HEK293 (cell line): ENCODE data around the gene PGC.

ENCODE experiments used
- CTCF ChIA-PET: fragments of 350-600 bp; formaldehyde crosslinking; extraction: SDS; loops from one replicate; lab custom pipeline; 2021; ENCODE audit warnings: antibody characterized with exemption; lab: Yijun Ruan, JAX
- POLR2A ChIA-PET: fragments of 300-600 bp; formaldehyde crosslinking; extraction: SDS; loops from one replicate; lab custom pipeline; 2020; ENCODE audit warnings: antibody characterized with exemption, inconsistent platforms; lab: Yijun Ruan, JAX
- H3K27ac ChIP-seq: fragments of 200-500 bp; sonication (Bioruptor generic); 2 replicates; pipeline ENCODE4 v1.5.1; 2014; ENCODE audit warnings: low read depth, low read length, control low read depth, inconsistent platforms; ENCODE audit errors: extremely low read depth
- H3K36me3 ChIP-seq, 2 experiments: fragments of 200-500 bp in 1 of 2; sonication (Bioruptor generic) in 1 of 2; 1 replicate in 1 of 2; 2 replicates in 1 of 2; pipeline ENCODE4 v1.5.1; 2014 to 2017; ENCODE audit warnings: inconsistent platforms in 2 of 2, low read length in 2 of 2; ENCODE audit not compliant: control insufficient read depth in 2 of 2, insufficient read depth in 1 of 2
- H3K4me1 ChIP-seq: fragments of 200-500 bp; sonication (Bioruptor generic); 2 replicates; pipeline ENCODE4 v1.5.1; 2014; ENCODE audit warnings: mild to moderate bottlenecking, low read length, inconsistent platforms; ENCODE audit not compliant: control insufficient read depth, insufficient read depth
- H3K4me3 ChIP-seq: 2 replicates; pipeline ENCODE4 v1.5.1; 2011; ENCODE audit warnings: low read depth, mild to moderate bottlenecking, control low read depth, low read length, moderate library complexity
- H3K9me3 ChIP-seq: fragments of 200-500 bp; sonication (Bioruptor generic); 2 replicates; pipeline ENCODE4 v1.5.1; 2014; ENCODE audit warnings: low read depth, low read length, inconsistent platforms; ENCODE audit not compliant: control insufficient read depth, insufficient read depth
- KLF1 ChIP-seq: fragments of 450-650 bp; formaldehyde crosslinking; IDR thresholded peaks from 2 replicates; pipeline ENCODE4 v1.5.1; 2016; ENCODE audit warnings: missing biosample characterization, missing genetic modification characterization
- MYNN ChIP-seq: fragments of 450-650 bp; formaldehyde crosslinking; IDR thresholded peaks from 2 replicates; pipeline ENCODE4 v1.5.1; 2016; ENCODE audit warnings: missing biosample characterization, missing genetic modification characterization, borderline replicate concordance
- PBX3 ChIP-seq: sonication (generic); formaldehyde crosslinking; IDR thresholded peaks from 2 replicates; pipeline ENCODE4 v1.8.1; 2022; ENCODE audit warnings: mild to moderate bottlenecking, moderate library complexity, missing genetic modification reagents
- PRDM2 ChIP-seq: fragments of 450-650 bp; formaldehyde crosslinking; IDR thresholded peaks from 2 replicates; pipeline ENCODE4 v1.5.1; 2016; ENCODE audit warnings: missing biosample characterization, missing genetic modification characterization, borderline replicate concordance
- TRIM28 ChIP-seq: IDR thresholded peaks from 2 replicates; pipeline ENCODE4 v1.6.1; 2011; ENCODE audit warnings: low read length, control low read depth, borderline replicate concordance
- YY1 ChIP-seq: fragments of 450-650 bp; formaldehyde crosslinking; IDR thresholded peaks from 2 replicates; pipeline ENCODE4 v1.5.1; 2018; ENCODE audit warnings: missing biosample characterization, missing genetic modification characterization
- ZNF174 ChIP-seq: fragments of 450-650 bp; formaldehyde crosslinking; IDR thresholded peaks from 2 replicates; pipeline ENCODE4 v1.5.0; 2017; ENCODE audit warnings: missing biosample characterization, mild to moderate bottlenecking, missing genetic modification characterization
- ZNF24 ChIP-seq: fragments of 450-650 bp; formaldehyde crosslinking; IDR thresholded peaks from 2 replicates; pipeline ENCODE4 v1.5.1; 2016; ENCODE audit warnings: missing biosample characterization, missing genetic modification characterization
- ZNF341 ChIP-seq: fragments of 450-650 bp; formaldehyde crosslinking; IDR thresholded peaks from 2 replicates; pipeline ENCODE4; 2016; ENCODE audit warnings: low read depth, missing biosample characterization, missing genetic modification characterization
- ZNF366 ChIP-seq: fragments of 450-650 bp; formaldehyde crosslinking; conservative IDR thresholded peaks from 2 replicates; pipeline ENCODE4 v1.5.1; 2016; ENCODE audit warnings: missing biosample characterization, missing genetic modification characterization
- ZNF513 ChIP-seq: fragments of 450-650 bp; IDR thresholded peaks from 2 replicates; pipeline ENCODE4 v1.5.1; 2018; ENCODE audit warnings: missing biosample characterization, missing genetic modification characterization
- ZNF596 ChIP-seq: fragments of 450-650 bp; IDR thresholded peaks from 2 replicates; pipeline ENCODE4 v1.5.0; 2018; ENCODE audit warnings: missing biosample characterization, mild to moderate bottlenecking, missing genetic modification characterization, moderate library complexity
- ZNF624 ChIP-seq: fragments of 450-650 bp; formaldehyde crosslinking; IDR thresholded peaks from 2 replicates; pipeline ENCODE4 v1.5.1; 2017; ENCODE audit warnings: missing biosample characterization, missing genetic modification characterization
- ZNF843 ChIP-seq: fragments of 450-650 bp; formaldehyde crosslinking; IDR thresholded peaks from 2 replicates; pipeline ENCODE4 v1.5.1; 2016; ENCODE audit warnings: missing biosample characterization, missing genetic modification characterization
- TF ChIP-seq, protein P1 (sequence below): fragments of 450-650 bp; formaldehyde crosslinking; IDR thresholded peaks from 2 replicates; pipeline ENCODE4 v1.5.1; 2016; ENCODE audit warnings: missing biosample characterization, missing genetic modification characterization, low read depth
- TF ChIP-seq, protein P2 (sequence below): fragments of 450-650 bp; formaldehyde crosslinking; IDR thresholded peaks from 2 replicates; pipeline ENCODE4 v1.5.1; 2016; ENCODE audit warnings: missing biosample characterization, missing genetic modification characterization

PGC gene

DNA sequence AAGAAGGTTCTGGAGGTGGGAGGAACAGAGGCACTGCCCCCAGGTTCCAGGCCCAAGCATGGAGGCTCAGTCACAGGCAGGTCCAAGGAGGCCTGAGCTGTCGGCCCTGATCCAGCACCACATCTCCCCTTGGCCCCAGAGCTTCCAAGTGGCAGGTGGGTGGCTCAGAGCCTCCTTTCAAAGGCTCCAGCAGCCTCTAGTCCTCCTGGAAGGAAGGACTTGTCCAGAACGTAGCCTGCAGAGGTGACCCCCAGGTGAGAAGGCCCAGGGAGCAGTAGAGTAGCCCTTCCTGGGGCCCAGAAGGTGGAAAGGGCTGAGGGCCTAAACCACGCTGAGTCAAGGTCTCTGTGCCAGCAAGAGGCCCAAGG is 19.5 kb downstream of the PGC start (continued):
- TF ChIP-seq PBX3 (CRISPR knock-in tag) = no peak
- TF ChIP-seq ZNF174 (tag by site-specific recombination) = no peak

- no peak overlapping the region for H3K4me3 ChIP-seq
- no peaks in the 10 kb centered on the region for H3K36me3 ChIP-seq
- no peaks in the 10 kb centered on the region for H3K9me3 ChIP-seq
- TF ChIP-seq KLF1 (tag by site-specific recombination) = no peak
- TF ChIP-seq PRDM2 (tag by site-specific recombination) = no peak
- TF ChIP-seq ZNF24 (tag by site-specific recombination) = no peak
- no peak for TF ChIP-seq ZNF341 (tag by site-specific recombination)
- H3K4me1 ChIP-seq = no peaks in the 10 kb centered on the region; the same call in 1 of the 2 replicates
- no peak overlapping the region for H3K27ac ChIP-seq
- ChIA-PET CTCF (interaction anchor here (1.6 kb wide), 1 partner anchor 60 kb away, joined by 7 read pairs; the partner anchor contains the start of gene TOMM6), POLR2A (no interaction called here)
Measured at GRCh38 chr6:41726876-41727275, 20.3 kb downstream of the PGC start.

DNA sequence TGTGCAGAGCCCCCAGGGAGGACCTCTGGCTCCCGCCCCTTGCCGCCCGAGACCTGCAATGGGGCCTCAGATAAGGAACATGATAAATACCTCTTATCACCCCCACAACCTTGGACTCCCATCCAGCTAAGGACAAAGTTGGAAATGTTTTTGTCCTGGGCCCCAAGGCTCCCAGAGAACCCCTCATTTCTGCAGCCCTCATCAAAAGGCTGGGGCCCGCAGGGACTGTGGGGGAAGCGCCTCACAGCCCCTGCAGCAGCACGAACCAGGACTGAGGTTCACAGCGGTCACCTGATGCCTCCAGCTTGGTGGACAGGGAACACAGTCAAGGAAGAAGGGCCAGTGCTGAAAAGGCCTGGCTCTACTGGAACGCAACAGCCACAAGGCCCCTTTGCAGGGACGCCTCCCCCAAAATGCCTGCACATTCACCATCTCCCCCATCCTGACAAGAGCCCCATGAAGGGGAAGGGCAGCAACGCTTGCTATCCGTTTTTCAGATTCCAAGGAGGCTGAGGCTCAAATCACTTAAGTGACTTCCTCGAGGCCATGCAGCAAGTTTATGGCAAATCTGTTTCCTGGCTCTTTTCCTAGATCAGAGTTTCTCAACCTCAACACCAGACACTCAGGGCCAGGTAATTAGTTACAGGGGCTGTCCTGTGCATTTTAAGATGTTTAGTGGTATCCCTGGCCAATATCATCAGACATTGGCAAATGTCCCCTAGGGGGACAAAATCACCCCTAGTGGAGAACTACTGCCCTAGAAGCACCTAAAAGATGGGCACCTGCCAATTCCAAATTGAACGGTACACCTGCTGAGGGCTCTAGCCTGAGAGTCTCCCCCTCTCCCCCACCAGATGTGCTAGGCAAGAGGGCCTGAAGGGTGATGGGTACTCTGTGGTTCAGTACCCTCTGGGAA is 22.4 kb downstream of the PGC start:
- H3K36me3 ChIP-seq = no peaks in the 10 kb centered on the region
- POLR2A ChIA-PET = interaction anchor here (0.9 to 1.0 kb wide), 2 partner anchors 9 to 10 kb away, joined by 3 read pairs; no protein-coding TSS in a partner anchor
- no peak overlapping the region for H3K4me3 ChIP-seq
- CTCF ChIA-PET = interaction anchor here (0.6 to 1.8 kb wide), 7 partner anchors 9 to 89 kb away, joined by 3 to 4 read pairs (median 3); partner anchors contain the start of gene TOMM6
- H3K27ac ChIP-seq = no peak overlapping the region
- H3K4me1 ChIP-seq = no peaks in the 10 kb centered on the region; the same call in 1 of the 2 replicates
- no peaks in the 10 kb centered on the region for H3K9me3 ChIP-seq
- no peak for TF ChIP-seq ZNF596 (tag by site-specific recombination)
- TF ChIP-seq, protein P1, sequence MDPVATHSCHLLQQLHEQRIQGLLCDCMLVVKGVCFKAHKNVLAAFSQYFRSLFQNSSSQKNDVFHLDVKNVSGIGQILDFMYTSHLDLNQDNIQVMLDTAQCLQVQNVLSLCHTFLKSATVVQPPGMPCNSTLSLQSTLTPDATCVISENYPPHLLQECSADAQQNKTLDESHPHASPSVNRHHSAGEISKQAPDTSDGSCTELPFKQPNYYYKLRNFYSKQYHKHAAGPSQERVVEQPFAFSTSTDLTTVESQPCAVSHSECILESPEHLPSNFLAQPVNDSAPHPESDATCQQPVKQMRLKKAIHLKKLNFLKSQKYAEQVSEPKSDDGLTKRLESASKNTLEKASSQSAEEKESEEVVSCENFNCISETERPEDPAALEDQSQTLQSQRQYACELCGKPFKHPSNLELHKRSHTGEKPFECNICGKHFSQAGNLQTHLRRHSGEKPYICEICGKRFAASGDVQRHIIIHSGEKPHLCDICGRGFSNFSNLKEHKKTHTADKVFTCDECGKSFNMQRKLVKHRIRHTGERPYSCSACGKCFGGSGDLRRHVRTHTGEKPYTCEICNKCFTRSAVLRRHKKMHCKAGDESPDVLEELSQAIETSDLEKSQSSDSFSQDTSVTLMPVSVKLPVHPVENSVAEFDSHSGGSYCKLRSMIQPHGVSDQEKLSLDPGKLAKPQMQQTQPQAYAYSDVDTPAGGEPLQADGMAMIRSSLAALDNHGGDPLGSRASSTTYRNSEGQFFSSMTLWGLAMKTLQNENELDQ (tag by site-specific recombination) = no peak
- no peak for TF ChIP-seq TRIM28
- TF ChIP-seq, protein P2, sequence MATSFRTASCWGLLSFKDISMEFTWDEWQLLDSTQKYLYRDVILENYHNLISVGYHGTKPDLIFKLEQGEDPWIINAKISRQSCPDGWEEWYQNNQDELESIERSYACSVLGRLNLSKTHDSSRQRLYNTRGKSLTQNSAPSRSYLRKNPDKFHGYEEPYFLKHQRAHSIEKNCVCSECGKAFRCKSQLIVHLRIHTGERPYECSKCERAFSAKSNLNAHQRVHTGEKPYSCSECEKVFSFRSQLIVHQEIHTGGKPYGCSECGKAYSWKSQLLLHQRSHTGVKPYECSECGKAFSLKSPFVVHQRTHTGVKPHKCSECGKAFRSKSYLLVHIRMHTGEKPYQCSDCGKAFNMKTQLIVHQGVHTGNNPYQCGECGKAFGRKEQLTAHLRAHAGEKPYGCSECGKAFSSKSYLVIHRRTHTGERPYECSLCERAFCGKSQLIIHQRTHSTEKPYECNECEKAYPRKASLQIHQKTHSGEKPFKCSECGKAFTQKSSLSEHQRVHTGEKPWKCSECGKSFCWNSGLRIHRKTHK (tag by site-specific recombination) = no peak
- TF ChIP-seq ZNF341 (tag by site-specific recombination) = no peak
- no peak for TF ChIP-seq ZNF366
- no peak for TF ChIP-seq ZNF624 (tag by site-specific recombination)
- TF ChIP-seq ZNF843 (tag by site-specific recombination) = no peak
- no peak for TF ChIP-seq ZNF513 (tag by site-specific recombination)
- TF ChIP-seq MYNN (tag by site-specific recombination) = no peak
- TF ChIP-seq YY1 = no peak
